HepG2 (cell line): ENCODE measurements around the gene TEKT5. TPM values are rescaled to one million over a fixed set of nuclear protein-coding genes. Genes with fewer than 3 reads are reported as not detected.

Experiments used
- CCAR2 ChIP-seq: fragments of 200-400 bp; formaldehyde crosslinking; optimal IDR thresholded peaks from 2 replicates; pipeline ENCODE3; 2018; ENCODE audit warnings: low read depth, mild to moderate bottlenecking, low read length, moderate library complexity
- CTCF ChIP-seq: sonication (generic); formaldehyde crosslinking; IDR thresholded peaks from 2 replicates; pipeline ENCODE4 v1.5.0; 2020; ENCODE audit warnings: mild to moderate bottlenecking, missing genetic modification reagents, moderate library complexity
- DZIP1 ChIP-seq: sonication (generic); formaldehyde crosslinking; IDR thresholded peaks from 2 replicates; pipeline ENCODE4 v1.5.0; 2020; ENCODE audit warnings: mild to moderate bottlenecking, missing genetic modification reagents
- ELF3 ChIP-seq: IDR thresholded peaks from 2 replicates; pipeline ENCODE4 v1.6.1; 2016; ENCODE audit warnings: missing genetic modification reagents, missing compliant biosample characterization
- ERF ChIP-seq: IDR thresholded peaks from 2 replicates; pipeline ENCODE4 v1.6.1; 2018; ENCODE audit warnings: missing biosample characterization, missing genetic modification reagents
- FOXA3 ChIP-seq: IDR thresholded peaks from 2 replicates; pipeline ENCODE4 v1.6.1; 2016; ENCODE audit warnings: missing genetic modification reagents, missing compliant biosample characterization
- FOXK1 ChIP-seq: sonication (generic); formaldehyde crosslinking; IDR thresholded peaks from 2 replicates; pipeline ENCODE4 v1.4.0; 2020; ENCODE audit warnings: low read depth, missing genetic modification reagents, borderline replicate concordance
- KDM5A ChIP-seq: fragments of 200-600 bp; sonication (generic); IDR thresholded peaks from 2 replicates; pipeline ENCODE4 v1.7.0; 2018; ENCODE audit warnings: antibody characterized with exemption, mild to moderate bottlenecking, low read length, borderline replicate concordance
- MXD1 ChIP-seq: sonication (generic); formaldehyde crosslinking; IDR thresholded peaks from 2 replicates; pipeline ENCODE4 v1.4.0; 2020; ENCODE audit warnings: mild to moderate bottlenecking, missing genetic modification reagents
- PAX8 ChIP-seq: sonication (generic); formaldehyde crosslinking; IDR thresholded peaks from 2 replicates; pipeline ENCODE4 v1.8.0; 2022; ENCODE audit warnings: mild to moderate bottlenecking, missing genetic modification reagents, borderline replicate concordance
- PPARG ChIP-seq: conservative IDR thresholded peaks from 2 replicates; pipeline ENCODE4 v1.6.1; 2016; ENCODE audit warnings: missing biosample characterization, missing genetic modification reagents
- RELA ChIP-seq: sonication (generic); formaldehyde crosslinking; IDR thresholded peaks from 2 replicates; pipeline ENCODE4 v1.4.0; 2020; ENCODE audit warnings: missing genetic modification reagents
- RXRB ChIP-seq: IDR thresholded peaks from 2 replicates; pipeline ENCODE4 v1.6.1; 2016; ENCODE audit warnings: borderline replicate concordance, missing genetic modification reagents, missing compliant biosample characterization
- SALL2 ChIP-seq: sonication (generic); formaldehyde crosslinking; IDR thresholded peaks from 2 replicates; pipeline ENCODE4 v1.8.1; 2023; ENCODE audit warnings: mild to moderate bottlenecking, missing genetic modification reagents, inconsistent platforms
- STAG1 ChIP-seq: sonication (generic); formaldehyde crosslinking; IDR thresholded peaks from 2 replicates; pipeline ENCODE4 v1.4.0; 2020; ENCODE audit warnings: missing genetic modification reagents
- THRA ChIP-seq: sonication (generic); formaldehyde crosslinking; IDR thresholded peaks from 2 replicates; pipeline ENCODE4 v1.4.0; 2020; ENCODE audit warnings: missing genetic modification reagents, borderline replicate concordance
- TMF1 ChIP-seq: sonication (generic); formaldehyde crosslinking; IDR thresholded peaks from 2 replicates; pipeline ENCODE4 v1.8.1; 2022; ENCODE audit warnings: low read depth, missing genetic modification reagents
- ZFP91 ChIP-seq: sonication (generic); formaldehyde crosslinking; IDR thresholded peaks from 2 replicates; pipeline ENCODE4 v1.9.0; 2022; ENCODE audit warnings: missing genetic modification reagents, mild to moderate bottlenecking, borderline replicate concordance
- ZNF580 ChIP-seq: IDR thresholded peaks from 2 replicates; pipeline ENCODE4 v1.6.1; 2016; ENCODE audit warnings: low read depth, borderline replicate concordance
- ZNF614 ChIP-seq: IDR thresholded peaks from 2 replicates; pipeline ENCODE4 v1.6.1; 2018; ENCODE audit warnings: missing biosample characterization, missing genetic modification reagents, inconsistent platforms, borderline replicate concordance
- ZSCAN30 ChIP-seq: sonication (generic); formaldehyde crosslinking; IDR thresholded peaks from 2 replicates; pipeline ENCODE4 v1.5.0; 2020; ENCODE audit warnings: mild to moderate bottlenecking, missing genetic modification reagents
- ZSCAN9 ChIP-seq: IDR thresholded peaks from 2 replicates; pipeline ENCODE4 v1.6.1; 2016; ENCODE audit warnings: borderline replicate concordance
- polyA plus RNA-seq, 8 experiments: library from polyadenylated mRNA; depleted of rRNA in 3 of 8; stranded (reverse) in 7 of 8; unstranded in 1 of 8; fragments of >200 nt; fragmentation: Illumina TruSeq in 4 of 8; extraction: Trizol in 4 of 8; gene quantifications; 2 replicates each; pipeline versions ENCODE4 v1.2.1 to v1.2.3, GENCODE V29; 2011 to 2016; ENCODE audit warnings: low read depth in 4 of 8, missing spikeins in 1 of 8, mixed read lengths in 1 of 8; ENCODE audit not compliant: insufficient read depth in 1 of 8
- total RNA-seq, 5 experiments: library from RNA; depleted of rRNA; stranded (reverse); fragments of >200 nt; fragmentation: Illumina TruSeq; extraction: Trizol; gene quantifications; 2 replicates each; pipeline ENCODE4 v1.2.3, GENCODE V29; 2016; ENCODE audit warnings: low read depth in 1 of 5

Gene TEKT5
- total and polyA plus RNA-seq, 2 of the 13 experiments (the other 11 are each of a cell fraction or from before 2014, with no cell fraction given), result 0.16 TPM; not detected in 1

GRCh38 chr16:10737068-10737625 is 42.4 kb upstream of the TEKT5 start (continued):
- TF ChIP-seq MXD1 (CRISPR knock-in tag) (no peak), DZIP1 (CRISPR knock-in tag) (no peak), PPARG (CRISPR knock-in tag) (0 out of 2 replicates have a peak, but pooled peaks have one; percentile 16), TMF1 (CRISPR knock-in tag) (no peak), RELA (CRISPR knock-in tag) (0 out of 2 replicates have a peak, but pooled peaks have one; percentile 48), CTCF (CRISPR knock-in tag) (peak; percentile 93), ERF (CRISPR knock-in tag) (peak; percentile 76; the same call in 1 of the 2 replicates), KDM5A (peak; percentile 50; the same call in 1 of the 2 replicates), RXRB (CRISPR knock-in tag) (peak; percentile 40; the same call in 1 of the 2 replicates), ZSCAN9 (CRISPR knock-in tag) (0 out of 2 replicates have a peak, but pooled peaks have one; percentile 20), STAG1 (CRISPR knock-in tag) (peak; percentile 99), THRA (peak; percentile 34; the same call in 1 of the 2 replicates), ZSCAN30 (CRISPR knock-in tag) (no peak), ZFP91 (peak; percentile 97), ZNF580 (CRISPR knock-in tag) (0 out of 2 replicates have a peak, but pooled peaks have one; percentile 21), PAX8 (no peak), ELF3 (CRISPR knock-in tag) (peak; percentile 36; the same call in 1 of the 2 replicates), FOXA3 (peak; percentile 25), FOXK1 (CRISPR knock-in tag) (peak; percentile 27; the same call in 1 of the 2 replicates), SALL2 (CRISPR knock-in tag) (no peak), CCAR2 (no peak), ZNF614 (CRISPR knock-in tag) (peak; percentile 47; the same call in 1 of the 2 replicates)
